HG02973 (cell line): ENCODE measurements around the gene SIX4.
A peak's percentile ranks its signal among the peaks of the same experiment; 100 is the strongest.
"Not testable (repeated sequence)": the region's sequence is repeated elsewhere in the genome, so short reads cannot be mapped to it uniquely, and the experiment has no call there.

Experiments
- ATAC-seq: cut with Tn5 transposase; IDR thresholded peaks from one replicate; pipeline ENCODE4 v1.9.1; 2021; ENCODE audit warnings: moderate library complexity; ENCODE audit not compliant: unreplicated experiment

Gene SIX4

GRCh38 chr14:60723907-60724618, at the start of gene SIX4:
Gene SIX4, minus strand, starts transcription at chr14:60724351. Its CDS starts 277 bp downstream, at chr14:60724074.
- peak; percentile 50 for ATAC-seq

DNA sequence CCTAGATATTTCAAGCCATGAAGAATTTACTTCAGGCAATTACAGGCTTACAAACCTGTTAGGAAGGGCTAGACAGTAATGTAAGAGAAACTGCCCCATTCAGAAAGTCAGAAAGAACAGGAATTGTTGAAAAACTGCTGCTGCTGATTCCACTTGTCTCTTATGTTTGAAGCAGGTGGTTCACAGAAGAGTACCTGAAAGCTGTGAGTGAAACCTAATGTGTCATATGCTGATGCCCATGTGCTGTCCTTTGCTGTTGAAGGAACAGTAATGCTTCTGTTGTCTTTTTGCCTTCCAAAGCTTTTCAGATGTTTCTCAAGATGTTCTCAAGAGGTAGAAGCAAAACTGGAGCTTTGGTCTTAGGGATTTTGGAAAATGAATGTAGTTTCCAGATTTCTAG, 49.4 kb upstream of the SIX4 start:
- no peak for ATAC-seq

DNA sequence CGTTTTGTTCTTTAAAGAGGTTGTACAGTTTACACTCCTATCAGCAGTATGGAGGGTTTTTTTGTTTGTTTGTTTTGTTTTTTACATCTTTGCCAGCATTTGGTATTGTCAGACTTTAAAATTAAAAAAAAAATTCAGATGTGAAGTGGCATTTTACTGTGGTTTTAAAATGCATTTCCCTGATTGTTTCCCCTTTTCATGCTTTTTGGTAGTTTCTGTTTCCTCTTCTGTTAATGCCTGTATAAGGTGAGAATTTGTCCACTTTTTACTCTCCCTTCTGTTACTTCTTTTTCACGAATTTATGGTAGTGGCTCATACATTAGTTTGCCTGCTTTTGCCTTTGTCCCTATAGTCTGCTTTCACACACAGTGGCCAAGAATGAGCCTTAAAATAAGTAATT, 47.0 kb upstream of the SIX4 start:
- no peak for ATAC-seq

DNA sequence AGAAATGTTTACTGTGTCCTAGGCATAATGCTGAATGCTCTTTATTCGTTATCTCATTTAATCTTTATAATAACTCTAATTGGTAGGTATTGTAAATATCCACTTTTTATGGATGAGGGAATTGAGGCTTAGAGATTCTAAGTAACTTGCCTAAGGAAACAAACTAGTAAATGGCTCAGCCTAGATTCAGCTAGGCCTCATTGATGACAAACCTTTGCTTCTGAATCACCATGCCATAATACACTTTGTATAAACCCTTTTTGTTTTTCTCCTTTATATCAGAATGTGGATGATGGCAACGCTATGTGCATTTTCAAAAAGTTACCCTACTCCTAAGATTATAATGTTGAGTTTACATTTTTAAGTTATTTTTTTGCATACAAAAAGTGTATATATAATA, 44.5 kb upstream of the SIX4 start:
- ATAC-seq, result no peak

GRCh38 chr14:60760644-60761364, 36.7 kb upstream of the SIX4 start:
- ATAC-seq, result no peak

DNA sequence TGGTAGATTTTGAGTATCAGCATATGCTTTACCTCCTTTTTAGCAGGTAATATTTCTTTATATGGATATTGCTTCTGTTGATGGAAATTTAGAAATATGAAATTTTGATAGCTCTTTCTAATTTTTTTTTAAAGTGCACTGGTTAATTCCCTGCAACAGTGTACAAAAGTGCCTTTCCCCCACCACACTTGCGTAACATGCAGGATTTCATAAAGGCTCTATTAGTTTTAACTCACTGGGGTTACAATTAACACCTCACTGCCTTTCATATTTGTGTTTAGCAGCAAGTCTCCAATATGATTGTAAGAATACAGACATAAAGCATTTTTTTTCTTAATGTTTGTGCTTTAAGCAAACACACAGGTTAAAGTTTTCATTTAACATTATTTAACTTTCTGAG, 36.1 kb upstream of the SIX4 start:
- ATAC-seq, result no peak

GRCh38 chr14:60758885-60759284, 34.7 kb upstream of the SIX4 start:
- ATAC-seq, result peak; percentile 51

DNA sequence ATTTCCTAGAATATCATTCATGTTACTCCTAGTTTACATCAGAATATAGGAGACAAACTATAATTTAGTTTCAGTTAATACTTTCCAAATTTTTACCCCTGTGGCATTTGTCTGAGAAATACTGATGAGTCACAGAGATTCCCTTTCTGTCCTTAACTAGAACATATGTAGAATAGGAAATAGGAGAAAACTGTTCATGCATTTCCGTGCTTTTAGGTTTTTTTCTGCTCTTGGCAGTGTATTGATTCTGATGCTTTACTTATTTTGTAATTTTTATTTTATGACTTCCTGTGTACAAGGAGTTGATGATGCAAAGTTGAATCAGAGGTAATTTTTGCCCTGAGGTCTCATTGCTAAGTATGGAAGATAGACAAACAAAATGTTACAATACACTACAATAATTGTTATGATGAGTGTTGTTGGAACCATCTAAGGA, 33.4 kb upstream of the SIX4 start:
- no peak for ATAC-seq

DNA sequence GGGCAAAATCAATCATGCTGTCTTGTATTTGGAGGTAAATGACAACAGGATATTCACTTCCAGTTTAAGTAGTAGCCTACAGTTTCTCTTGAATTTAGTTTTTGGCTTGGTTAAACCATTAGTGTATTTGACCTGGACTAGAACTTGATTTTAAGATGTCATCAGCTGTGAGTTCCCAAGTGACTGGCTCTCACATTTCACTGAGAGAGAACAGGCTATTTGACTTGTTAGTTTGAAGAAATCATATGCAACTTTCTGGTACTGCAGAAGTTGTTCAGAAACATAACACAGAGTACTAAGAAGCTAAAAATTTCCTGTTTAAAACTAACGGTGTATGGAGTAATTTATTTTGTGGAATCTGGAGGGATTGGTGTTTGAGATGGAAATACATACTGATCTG, 32.7 kb upstream of the SIX4 start:
- no peak for ATAC-seq

DNA sequence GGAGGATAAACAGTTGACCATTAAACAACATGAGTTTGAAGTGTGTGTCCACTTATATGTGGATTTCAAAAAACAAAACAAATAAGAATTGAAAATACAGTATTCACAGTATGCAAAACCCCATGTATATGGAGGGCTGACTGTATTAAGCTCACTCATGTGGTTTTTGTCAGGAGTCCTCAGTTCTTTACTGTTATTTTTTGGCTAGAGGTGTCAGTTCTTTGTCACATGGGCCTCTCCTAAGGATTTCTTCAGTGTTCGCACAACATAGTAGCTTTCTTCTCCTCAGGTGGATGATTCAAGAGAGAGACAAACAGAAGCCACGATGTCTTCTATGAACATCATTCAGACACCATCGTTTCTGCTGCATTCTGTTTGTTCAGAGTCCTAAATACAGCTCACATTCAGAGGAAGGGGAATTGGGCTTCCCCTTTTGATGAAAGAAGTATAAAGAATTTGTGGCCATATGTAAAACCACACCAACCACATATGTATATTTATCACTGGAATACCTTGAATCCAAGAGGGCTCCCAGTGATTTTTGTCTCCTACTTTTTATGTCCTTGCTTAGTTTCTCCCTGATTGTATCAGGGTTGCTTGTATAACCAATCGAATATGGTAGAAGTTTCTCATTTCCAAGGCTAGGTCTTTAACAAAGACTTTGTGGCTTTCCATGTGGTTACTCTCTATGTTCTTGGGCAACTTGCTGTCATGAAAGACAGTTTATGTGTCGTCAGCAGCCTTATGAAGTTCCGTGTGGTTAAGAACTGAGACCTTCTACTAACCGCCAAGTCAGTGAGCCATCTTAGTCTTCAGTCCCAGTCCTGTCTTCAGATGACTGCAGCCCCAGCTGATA, 29.3 kb upstream of the SIX4 start:
- ATAC-seq, result peak; percentile 98

GRCh38 chr14:60744566-60744965, 20.4 kb upstream of the SIX4 start:
- no peak for ATAC-seq

DNA sequence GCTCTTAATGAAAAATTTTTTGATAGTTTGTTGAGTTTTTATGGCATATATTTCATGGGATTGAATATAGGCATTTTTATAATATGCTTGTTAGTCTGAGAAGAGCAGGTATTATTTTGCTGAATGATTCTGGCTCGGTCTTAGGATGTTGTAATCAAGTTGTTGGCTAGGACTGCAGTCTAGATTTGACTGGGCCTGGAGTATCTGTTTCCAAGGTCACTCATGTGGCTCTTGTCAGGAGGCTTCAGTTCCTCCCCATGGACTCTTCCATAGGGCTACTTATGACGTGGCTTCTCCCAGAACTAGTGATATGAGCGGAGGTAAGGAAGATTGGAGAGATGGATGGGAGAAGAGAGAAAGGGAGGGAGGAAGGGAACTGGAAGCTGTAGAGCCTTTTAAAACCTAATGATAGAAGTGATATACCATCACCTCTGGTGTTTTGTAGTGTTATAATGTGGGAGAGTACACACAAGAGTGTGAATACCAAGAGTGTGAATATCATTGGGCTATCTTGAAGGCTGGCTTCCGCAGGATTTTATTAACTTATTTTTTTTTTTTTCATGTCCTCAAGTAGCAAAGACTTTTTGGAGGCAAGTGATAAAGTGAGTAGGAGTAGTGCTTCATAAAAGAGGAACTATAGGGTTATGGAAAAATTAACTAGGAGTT, 14.8 kb upstream of the SIX4 start:
- ATAC-seq, result no peak

- ATAC-seq, result no peak
Observed at GRCh38 chr14:60736494-60736893, 12.3 kb upstream of the SIX4 start.

GRCh38 chr14:60735416-60735815, 11.3 kb upstream of the SIX4 start:
- no peak for ATAC-seq

DNA sequence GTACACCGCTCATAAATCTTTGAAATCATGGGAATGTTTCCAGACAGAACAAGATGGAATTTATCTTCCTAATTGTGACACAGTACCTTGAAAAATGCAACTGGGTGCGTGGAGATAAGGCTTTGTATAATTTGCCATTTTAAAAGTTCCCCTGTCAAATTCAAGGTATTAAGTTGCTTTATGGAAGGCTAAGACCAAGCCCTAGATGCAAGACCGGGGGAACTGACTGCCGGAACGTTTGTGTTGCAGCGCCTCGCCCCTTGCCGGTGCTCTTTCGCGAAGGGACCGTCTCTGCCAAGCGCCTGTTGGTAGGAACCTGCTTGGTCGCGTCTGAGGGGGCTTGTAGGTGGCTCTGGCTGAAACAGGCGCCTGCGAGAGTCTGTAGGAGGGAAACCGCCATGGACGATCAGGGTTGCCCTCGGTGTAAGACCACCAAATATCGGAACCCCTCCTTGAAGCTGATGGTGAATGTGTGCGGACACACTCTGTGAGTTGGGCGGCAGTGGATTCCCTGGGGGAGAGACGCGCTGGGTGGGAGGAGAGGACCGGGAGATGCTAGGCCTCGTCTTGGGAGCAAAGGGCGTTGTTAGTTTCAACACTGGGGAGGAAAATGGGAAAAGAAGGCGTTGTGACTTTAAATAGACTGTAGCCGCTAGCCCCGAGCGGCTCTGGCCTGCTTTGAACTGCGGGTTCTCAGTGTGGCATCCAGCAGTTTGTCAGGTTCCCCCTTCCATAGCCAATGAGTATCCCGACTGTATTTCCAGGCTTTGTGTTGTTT, 10.5 kb upstream of the SIX4 start, which contains the start of gene MNAT1:
MNAT1 (plus strand) TSS at position 297 of the 778 bp plus-strand sequence; CDS start at position 399, 102 bp downstream.
- peak; percentile 95 for ATAC-seq

DNA sequence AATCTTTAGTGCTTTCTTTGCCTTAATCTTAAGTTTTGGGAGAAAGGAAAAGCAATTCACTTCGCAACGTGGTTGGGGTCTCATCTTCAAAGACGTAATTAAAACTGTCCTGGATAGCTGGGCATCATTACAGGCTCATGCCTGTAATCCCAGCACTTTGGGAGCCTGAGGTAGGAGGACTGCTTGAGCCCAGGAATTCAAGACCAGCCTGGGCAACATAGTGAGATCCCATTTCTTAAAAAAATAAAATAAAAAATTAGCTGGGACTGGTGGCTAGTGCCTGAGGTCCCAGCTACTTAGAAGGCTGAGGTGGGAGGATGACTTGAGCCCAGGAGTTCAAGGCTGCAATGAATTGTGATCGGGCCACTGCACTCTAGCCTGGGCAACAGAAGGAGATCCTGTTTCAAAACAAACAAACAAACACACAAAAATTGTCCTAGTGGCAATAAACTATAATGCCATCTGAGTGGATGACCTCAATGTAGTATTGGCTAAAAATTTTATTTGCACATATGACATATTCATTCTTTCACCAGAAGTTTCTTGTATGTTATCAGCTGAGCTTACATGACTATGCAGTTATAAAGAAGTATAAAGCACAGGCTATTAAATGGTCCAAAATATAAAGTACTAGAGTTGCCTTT, 8.8 kb upstream of the SIX4 start:
- no peak for ATAC-seq

GRCh38 chr14:60731291-60731690, 7.1 kb upstream of the SIX4 start:
- ATAC-seq, result not testable (repeated sequence)

DNA sequence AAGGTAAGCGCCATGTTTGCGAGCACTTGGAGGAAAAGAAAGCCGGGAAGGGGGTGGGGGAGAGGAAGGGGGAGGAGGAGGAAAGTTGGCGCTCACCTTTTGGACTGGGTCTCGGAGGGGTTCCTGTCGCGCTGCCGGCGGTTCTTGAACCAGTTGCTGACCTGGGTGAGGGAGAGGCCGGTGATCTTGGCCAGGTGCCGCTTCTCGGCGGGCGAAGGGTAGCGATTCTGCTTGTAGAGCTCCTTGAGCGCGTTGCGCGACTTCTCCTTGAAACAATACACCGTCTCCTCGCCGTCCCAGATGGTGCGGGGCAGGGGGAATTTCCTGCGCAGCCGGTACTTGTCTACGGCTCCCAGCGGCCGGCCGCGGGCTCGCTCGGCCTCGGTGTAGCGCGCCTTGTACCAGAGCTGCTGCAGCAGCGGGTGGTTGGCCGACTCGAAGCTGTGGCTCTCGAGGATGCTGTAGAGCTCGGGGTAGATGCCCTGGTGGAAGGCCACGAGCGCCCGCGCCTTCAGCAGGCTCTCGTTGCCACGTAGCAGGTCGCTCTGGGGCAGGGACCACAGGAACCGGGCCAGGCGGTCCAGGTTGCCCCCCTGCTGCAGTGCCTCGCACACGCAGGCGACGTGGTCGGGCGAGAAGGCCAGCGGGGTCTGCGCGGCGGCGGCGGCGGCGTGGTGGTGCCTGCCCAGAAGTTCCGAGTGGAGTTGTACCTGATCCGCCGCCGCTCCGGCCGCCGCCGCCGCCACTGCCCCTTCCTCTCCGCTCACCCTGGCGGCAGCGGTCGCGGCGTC, 840 bp downstream of the SIX4 start:
- ATAC-seq, result peak; percentile 41
